LNCaP clone FGC (cell line): Measurements from ENCODE around the gene PLA2G2C.

Source experiments
- DNase-seq: peaks from one replicate; pipeline ENCODE4 v3.0.0-alpha.2; 2011; ENCODE audit warnings: low read depth
- H3K4me3 ChIP-seq: 2 replicates; pipeline ENCODE4 v1.5.1; 2011; ENCODE audit warnings: mild to moderate bottlenecking, low read depth, low read length, control low read depth
- TF ChIP-seq, protein P1 (sequence below): IDR thresholded peaks from 2 replicates; pipeline ENCODE4 v1.5.1; 2012; ENCODE audit warnings: mild to moderate bottlenecking; ENCODE audit not compliant: control insufficient read depth, insufficient read depth; ENCODE audit errors: extremely low read depth

PLA2G2C gene

DNA sequence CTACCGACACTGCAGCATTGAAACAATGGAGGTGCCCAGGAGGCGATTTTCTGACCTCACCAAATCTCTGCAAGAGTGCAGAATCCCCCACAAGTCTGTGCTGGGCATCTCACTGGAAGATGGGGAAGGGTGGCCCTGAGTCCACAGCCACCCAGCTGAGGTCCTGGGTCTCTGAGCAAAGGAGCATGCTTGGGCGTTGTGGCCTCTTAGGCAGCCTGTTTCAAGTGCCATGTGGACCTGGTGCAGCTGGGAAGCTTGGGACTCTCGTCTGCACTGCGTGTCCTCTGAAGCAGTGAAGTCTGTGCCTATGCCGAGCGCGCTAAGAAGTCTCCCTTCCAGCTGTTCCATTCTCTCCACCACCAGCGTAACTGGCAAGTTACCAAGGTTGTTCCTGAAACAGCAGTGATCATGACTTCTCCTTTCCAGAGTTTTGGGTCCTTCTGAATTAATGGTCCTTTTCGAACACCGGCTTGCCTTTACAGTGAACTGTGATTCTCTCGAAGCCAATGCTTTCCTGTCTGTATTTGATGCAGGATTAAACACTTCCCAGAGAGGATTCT is 5.0 kb upstream of the PLA2G2C start:
- TF ChIP-seq, protein P1, sequence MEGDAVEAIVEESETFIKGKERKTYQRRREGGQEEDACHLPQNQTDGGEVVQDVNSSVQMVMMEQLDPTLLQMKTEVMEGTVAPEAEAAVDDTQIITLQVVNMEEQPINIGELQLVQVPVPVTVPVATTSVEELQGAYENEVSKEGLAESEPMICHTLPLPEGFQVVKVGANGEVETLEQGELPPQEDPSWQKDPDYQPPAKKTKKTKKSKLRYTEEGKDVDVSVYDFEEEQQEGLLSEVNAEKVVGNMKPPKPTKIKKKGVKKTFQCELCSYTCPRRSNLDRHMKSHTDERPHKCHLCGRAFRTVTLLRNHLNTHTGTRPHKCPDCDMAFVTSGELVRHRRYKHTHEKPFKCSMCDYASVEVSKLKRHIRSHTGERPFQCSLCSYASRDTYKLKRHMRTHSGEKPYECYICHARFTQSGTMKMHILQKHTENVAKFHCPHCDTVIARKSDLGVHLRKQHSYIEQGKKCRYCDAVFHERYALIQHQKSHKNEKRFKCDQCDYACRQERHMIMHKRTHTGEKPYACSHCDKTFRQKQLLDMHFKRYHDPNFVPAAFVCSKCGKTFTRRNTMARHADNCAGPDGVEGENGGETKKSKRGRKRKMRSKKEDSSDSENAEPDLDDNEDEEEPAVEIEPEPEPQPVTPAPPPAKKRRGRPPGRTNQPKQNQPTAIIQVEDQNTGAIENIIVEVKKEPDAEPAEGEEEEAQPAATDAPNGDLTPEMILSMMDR, result no peak
- no peak for DNase-seq
- H3K4me3 ChIP-seq, result no peak overlapping the region

DNA sequence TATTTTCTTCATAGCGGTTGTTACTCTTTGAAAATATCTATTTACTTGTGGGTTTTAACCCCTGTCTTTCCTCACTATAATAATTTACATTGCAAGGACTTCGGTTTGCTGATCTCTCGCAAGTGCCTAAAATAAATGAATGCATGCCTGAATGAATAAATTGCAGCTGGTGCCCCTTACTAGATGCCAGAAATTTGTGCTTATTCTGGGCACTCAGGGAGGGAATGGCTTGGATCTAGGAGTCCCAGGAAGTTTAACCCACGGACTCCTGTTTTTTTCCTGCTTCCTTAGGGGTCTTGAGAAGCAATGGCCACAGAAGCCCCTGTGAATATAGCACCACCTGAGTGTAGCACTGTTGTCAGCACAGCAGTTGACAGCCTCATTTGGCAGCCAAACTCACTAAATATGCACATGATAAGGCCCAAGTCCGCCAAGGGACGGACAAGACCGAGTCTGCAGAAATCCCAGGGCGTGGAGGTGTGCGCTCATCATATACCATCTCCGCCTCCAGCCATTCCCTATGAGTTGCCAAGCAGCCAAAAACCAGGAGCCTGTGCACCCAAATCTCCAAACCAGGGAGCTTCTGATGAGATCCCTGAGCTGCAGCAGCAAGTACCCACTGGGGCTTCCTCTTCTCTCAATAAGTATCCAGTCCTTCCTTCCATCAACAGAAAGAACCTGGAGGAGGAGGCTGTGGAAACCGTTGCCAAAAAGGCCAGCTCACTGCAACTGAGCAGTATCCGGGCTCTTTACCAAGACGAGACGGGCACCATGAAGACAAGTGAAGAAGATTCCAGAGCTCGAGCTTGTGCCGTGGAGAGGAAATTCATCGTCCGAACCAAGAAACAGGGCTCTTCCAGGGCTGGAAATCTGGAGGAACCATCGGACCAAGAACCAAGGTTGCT is 4.2 kb upstream of the PLA2G2C start:
- DNase-seq, result no peak
- TF ChIP-seq, protein P1, result no peak
- no peak overlapping the region for H3K4me3 ChIP-seq

GRCh38 chr1:20189664-20190063 is 3.3 kb upstream of the PLA2G2C start:
- TF ChIP-seq, protein P1, result no peak
- H3K4me3 ChIP-seq, result no peak overlapping the region
- no peak for DNase-seq

DNA sequence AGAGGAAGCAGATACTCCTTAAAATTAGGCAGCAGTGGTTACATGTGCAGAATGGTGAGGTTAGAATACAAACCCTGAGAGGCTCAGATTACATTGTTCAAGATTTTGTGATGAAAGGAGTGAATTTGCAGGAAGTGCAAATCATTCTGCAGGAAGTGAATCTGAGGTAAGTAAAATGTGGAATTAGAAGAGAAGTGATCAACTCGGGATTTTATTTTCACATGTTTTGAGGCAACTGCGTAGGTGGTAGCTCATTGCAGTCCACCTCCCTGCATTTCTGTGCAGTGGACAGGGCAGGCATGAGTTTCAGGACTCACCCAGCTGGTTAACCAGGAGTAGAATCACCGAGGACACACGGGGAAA is 2.1 kb upstream of the PLA2G2C start:
- TF ChIP-seq, protein P1, result no peak
- no peak for DNase-seq
- no peak overlapping the region for H3K4me3 ChIP-seq

- DNase-seq, result no peak
- TF ChIP-seq, protein P1, result no peak
- no peak overlapping the region for H3K4me3 ChIP-seq
Measured at GRCh38 chr1:20187813-20188454, 1.6 kb upstream of the PLA2G2C start.

- TF ChIP-seq, protein P1, result no peak
- no peak overlapping the region for H3K4me3 ChIP-seq
- DNase-seq, result peak; percentile 44
Measured at GRCh38 chr1:20187103-20187812, 940 bp upstream of the PLA2G2C start.
